Measurements from ENCODE around the gene XPNPEP2. TPM values are rescaled to one million over a fixed set of nuclear protein-coding genes. Genes with fewer than 3 reads are reported as not detected.
A peak's percentile ranks its signal among the peaks of the same experiment; 100 is the strongest.
"Not testable (repeated sequence)": the region's sequence is repeated elsewhere in the genome, so short reads cannot be mapped to it uniquely, and the experiment has no call there.

XPNPEP2 gene
- total RNA-seq, 1 donor from 2014 or later = 0.72 TPM

- DNase-seq = no peak
Measured at GRCh38 chrX:129720741-129721140, 18.0 kb upstream of the XPNPEP2 start.

GRCh38 chrX:129721414-129721813 lies 17.4 kb upstream of the XPNPEP2 start:
- DNase-seq = no peak

GRCh38 chrX:129721870-129722269 lies 16.9 kb upstream of the XPNPEP2 start:
- no peak for DNase-seq

GRCh38 chrX:129723511-129723910 lies 15.3 kb upstream of the XPNPEP2 start:
- no peak for DNase-seq

- DNase-seq = no peak
Measured at GRCh38 chrX:129724754-129725153, 14.0 kb upstream of the XPNPEP2 start.

GRCh38 chrX:129726307-129727111 lies 12.3 kb upstream of the XPNPEP2 start:
- DNase-seq = peak; percentile 78

GRCh38 chrX:129728061-129728460 lies 10.7 kb upstream of the XPNPEP2 start:
- DNase-seq = no peak

GRCh38 chrX:129731228-129731627 lies 7.6 kb upstream of the XPNPEP2 start:
- no peak for DNase-seq

GRCh38 chrX:129732857-129733256 lies 5.9 kb upstream of the XPNPEP2 start:
- DNase-seq = no peak

- no peak for DNase-seq
Measured at GRCh38 chrX:129733335-129733734, 5.4 kb upstream of the XPNPEP2 start.

GRCh38 chrX:129736491-129736890 lies 2.3 kb upstream of the XPNPEP2 start:
- DNase-seq = no peak

GRCh38 chrX:129737916-129738315 lies 863 bp upstream of the XPNPEP2 start:
- no peak for DNase-seq

GRCh38 chrX:129739578-129739977 lies 799 bp downstream of the XPNPEP2 start:
- DNase-seq = no peak

GRCh38 chrX:129741880-129742758 lies 3.3 kb downstream of the XPNPEP2 start:
- no peak for DNase-seq

- not testable (repeated sequence) for DNase-seq
Measured at GRCh38 chrX:129742759-129743152, 4.0 kb downstream of the XPNPEP2 start.

GRCh38 chrX:129743821-129744220 lies 5.0 kb downstream of the XPNPEP2 start:
- no peak for DNase-seq

- no peak for DNase-seq
Measured at GRCh38 chrX:129744861-129745321, 6.1 kb downstream of the XPNPEP2 start.

GRCh38 chrX:129746557-129747470 lies 8.0 kb downstream of the XPNPEP2 start:
- no peak for DNase-seq

- no peak for DNase-seq
Measured at GRCh38 chrX:129747533-129747932, 8.8 kb downstream of the XPNPEP2 start.

GRCh38 chrX:129748305-129748704 lies 9.5 kb downstream of the XPNPEP2 start:
- peak; percentile 37 for DNase-seq

GRCh38 chrX:129749069-129749468 lies 10.3 kb downstream of the XPNPEP2 start:
- no peak for DNase-seq

- no peak for DNase-seq
Measured at GRCh38 chrX:129750971-129751370, 12.2 kb downstream of the XPNPEP2 start.
